DND-41 (cell line): ENCODE results near the gene SYT1.
A peak's percentile ranks its signal among the peaks of the same experiment; 100 is the strongest.

Experiments used
- ATAC-seq: fragments of 200-7000 bp; cut with Tn5 transposase; 3 replicates; pipeline ENCODE4 v1.9.1; 2021; ENCODE audit warnings: low read depth; ENCODE audit not compliant: insufficient read depth
- DNase-seq: peaks from one replicate; pipeline ENCODE4 v3.0.0-alpha.2; 2020
- H2AFZ ChIP-seq: 2 replicates; pipeline ENCODE4 v1.6.0; 2012; ENCODE audit warnings: low read depth, low read length
- H3K27ac ChIP-seq: 2 replicates; pipeline ENCODE4 v1.5.1; 2012; ENCODE audit warnings: low read length, inconsistent platforms
- H3K27me3 ChIP-seq: fragments of 200-600 bp; sonication (generic); 2 replicates; pipeline ENCODE4 v1.6.0; 2012; ENCODE audit warnings: low read length, mild to moderate bottlenecking, inconsistent platforms; ENCODE audit not compliant: insufficient read depth, poor library complexity
- H3K36me3 ChIP-seq: 2 replicates; pipeline ENCODE4 v1.5.1; 2012; ENCODE audit warnings: low read length, inconsistent platforms; ENCODE audit not compliant: insufficient read depth
- H3K4me1 ChIP-seq: 2 replicates; pipeline ENCODE4 v1.5.1; 2012; ENCODE audit warnings: mild to moderate bottlenecking, low read length; ENCODE audit not compliant: insufficient read depth
- H3K4me2 ChIP-seq: 2 replicates; pipeline ENCODE4 v1.6.0; 2012; ENCODE audit warnings: mild to moderate bottlenecking, moderate library complexity, low read length, inconsistent platforms; ENCODE audit not compliant: insufficient read depth
- H3K4me3 ChIP-seq, 2 experiments: fragments of 200-600 bp in 1 of 2; shearing (Covaris generic) in 1 of 2; 2 replicates each; pipeline ENCODE4 v1.5.1; 2012 to 2016; ENCODE audit warnings: inconsistent platforms in 2 of 2, low read length in 2 of 2, mild to moderate bottlenecking in 2 of 2, low read depth in 1 of 2, moderate library complexity in 1 of 2
- H3K79me2 ChIP-seq: 2 replicates; pipeline ENCODE4 v1.6.0; 2012; ENCODE audit warnings: low read length, inconsistent platforms; ENCODE audit not compliant: insufficient read depth
- H3K9ac ChIP-seq: 2 replicates; pipeline ENCODE4 v1.6.0; 2012; ENCODE audit warnings: low read depth, mild to moderate bottlenecking, inconsistent platforms, low read length, moderate library complexity
- H3K9me3 ChIP-seq: 2 replicates; pipeline ENCODE4 v1.5.1; 2012; ENCODE audit warnings: low read length, moderate library complexity, mild to moderate bottlenecking, inconsistent platforms; ENCODE audit not compliant: insufficient read depth, severe bottlenecking
- H4K20me1 ChIP-seq: 2 replicates; pipeline ENCODE4 v1.6.0; 2012; ENCODE audit warnings: low read length; ENCODE audit not compliant: insufficient read depth
- EZH2 ChIP-seq: IDR thresholded peaks from 3 replicates; pipeline ENCODE4 v1.6.1; 2012; ENCODE audit warnings: borderline replicate concordance, low read depth, mild to moderate bottlenecking, moderate library complexity, low read length, inconsistent platforms; ENCODE audit not compliant: severe bottlenecking
- TF ChIP-seq, protein P1 (sequence below): IDR thresholded peaks from 2 replicates; pipeline ENCODE4 v1.5.1; 2012; ENCODE audit warnings: borderline replicate concordance, low read length, moderate library complexity, mild to moderate bottlenecking; ENCODE audit not compliant: poor library complexity, severe bottlenecking; ENCODE audit errors: extremely low read depth

The SYT1 gene

GRCh38 chr12:79370021-79370420 is 505.4 kb downstream of the SYT1 start:
- no peak overlapping the region for H3K4me2 ChIP-seq
- H2AFZ ChIP-seq, result no peak overlapping the region
- H3K4me1 ChIP-seq, result no peaks in the 10 kb centered on the region
- no peak overlapping the region for H3K9ac ChIP-seq
- no peaks in the 10 kb centered on the region for H3K36me3 ChIP-seq
- no peak for ATAC-seq
- TF ChIP-seq EZH2, result no peak
- TF ChIP-seq, protein P1, sequence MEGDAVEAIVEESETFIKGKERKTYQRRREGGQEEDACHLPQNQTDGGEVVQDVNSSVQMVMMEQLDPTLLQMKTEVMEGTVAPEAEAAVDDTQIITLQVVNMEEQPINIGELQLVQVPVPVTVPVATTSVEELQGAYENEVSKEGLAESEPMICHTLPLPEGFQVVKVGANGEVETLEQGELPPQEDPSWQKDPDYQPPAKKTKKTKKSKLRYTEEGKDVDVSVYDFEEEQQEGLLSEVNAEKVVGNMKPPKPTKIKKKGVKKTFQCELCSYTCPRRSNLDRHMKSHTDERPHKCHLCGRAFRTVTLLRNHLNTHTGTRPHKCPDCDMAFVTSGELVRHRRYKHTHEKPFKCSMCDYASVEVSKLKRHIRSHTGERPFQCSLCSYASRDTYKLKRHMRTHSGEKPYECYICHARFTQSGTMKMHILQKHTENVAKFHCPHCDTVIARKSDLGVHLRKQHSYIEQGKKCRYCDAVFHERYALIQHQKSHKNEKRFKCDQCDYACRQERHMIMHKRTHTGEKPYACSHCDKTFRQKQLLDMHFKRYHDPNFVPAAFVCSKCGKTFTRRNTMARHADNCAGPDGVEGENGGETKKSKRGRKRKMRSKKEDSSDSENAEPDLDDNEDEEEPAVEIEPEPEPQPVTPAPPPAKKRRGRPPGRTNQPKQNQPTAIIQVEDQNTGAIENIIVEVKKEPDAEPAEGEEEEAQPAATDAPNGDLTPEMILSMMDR, result no peak
- H3K27me3 ChIP-seq, result no peaks in the 10 kb centered on the region
- H3K4me3 ChIP-seq, result no peak overlapping the region
- no peak overlapping the region for H3K27ac ChIP-seq
- H3K9me3 ChIP-seq, result no peaks in the 10 kb centered on the region
- no peak for DNase-seq
- no peaks in the 10 kb centered on the region for H4K20me1 ChIP-seq
- no peaks in the 10 kb centered on the region for H3K79me2 ChIP-seq

DNA sequence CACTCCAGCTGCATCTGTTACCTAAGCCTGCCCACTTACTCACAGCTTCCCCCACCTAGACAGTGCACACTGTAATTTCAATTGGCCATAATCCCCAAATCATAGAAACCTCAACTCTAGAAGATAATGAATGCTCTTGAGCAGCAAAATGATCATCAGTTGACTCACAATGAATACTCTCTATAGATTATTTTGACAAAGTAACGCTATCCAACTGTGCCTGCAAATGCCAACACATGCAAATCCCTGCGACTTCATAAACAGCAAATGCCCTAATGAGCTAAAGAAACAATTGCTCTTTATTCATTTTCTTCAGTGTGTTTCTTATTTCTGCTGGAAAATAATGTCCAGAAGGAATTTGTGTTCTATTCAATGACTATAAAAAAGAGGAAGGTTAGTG is 506.7 kb downstream of the SYT1 start:
- no peak for ATAC-seq
- TF ChIP-seq EZH2, result no peak
- TF ChIP-seq, protein P1, result no peak

GRCh38 chr12:79373896-79374499 is 509.4 kb downstream of the SYT1 start:
- Histone ChIP-seq H3K4me1 (no peaks in the 10 kb centered on the region), H3K4me2 (no peak overlapping the region), H3K36me3 (no peaks in the 10 kb centered on the region), H3K27ac (no peak overlapping the region), H2AFZ (no peak overlapping the region), H3K9ac (no peak overlapping the region), H4K20me1 (no peaks in the 10 kb centered on the region), H3K79me2 (no peaks in the 10 kb centered on the region), H3K4me3 (no peak overlapping the region), H3K9me3 (no peaks in the 10 kb centered on the region), H3K27me3 (no peaks in the 10 kb centered on the region)
- TF ChIP-seq, protein P1, result peak; percentile 75
- TF ChIP-seq EZH2, result no peak
- peak; percentile 30 for DNase-seq
- ATAC-seq, result peak; percentile 84

More for the DNA sequence above, 506.7 kb downstream of the SYT1 start:
- Histone ChIP-seq H3K9me3 (no peaks in the 10 kb centered on the region), H3K36me3 (no peaks in the 10 kb centered on the region), H3K27me3 (no peaks in the 10 kb centered on the region), H3K4me3 (no peak overlapping the region), H3K79me2 (no peaks in the 10 kb centered on the region), H3K27ac (no peak overlapping the region), H3K9ac (no peak overlapping the region), H3K4me2 (no peak overlapping the region), H3K4me1 (no peaks in the 10 kb centered on the region), H2AFZ (no peak overlapping the region), H4K20me1 (no peaks in the 10 kb centered on the region)
- no peak for DNase-seq

DNA sequence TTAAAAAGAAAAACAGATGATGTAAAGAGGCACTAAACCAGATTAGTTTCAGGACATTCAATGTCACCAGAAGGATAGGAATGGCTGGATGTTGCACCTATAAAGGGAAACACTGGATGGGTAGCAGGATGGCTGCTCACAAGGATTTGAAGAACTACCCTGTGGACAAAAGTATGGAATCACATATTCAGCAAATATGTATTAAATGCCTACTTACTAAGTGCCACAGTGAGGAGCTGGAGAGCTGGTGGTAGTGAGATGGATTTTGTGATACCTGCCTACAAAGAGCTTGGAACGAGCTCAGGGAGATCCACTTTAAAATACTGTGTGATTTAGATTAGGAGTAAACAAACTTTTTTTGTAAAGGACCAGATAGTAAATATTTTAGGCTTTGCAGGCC is 510.0 kb downstream of the SYT1 start:
- no peaks in the 10 kb centered on the region for H3K27me3 ChIP-seq
- no peaks in the 10 kb centered on the region for H3K36me3 ChIP-seq
- ATAC-seq (no peak), DNase-seq (no peak)
- no peak overlapping the region for H3K9ac ChIP-seq
- H2AFZ ChIP-seq, result no peak overlapping the region
- no peaks in the 10 kb centered on the region for H3K79me2 ChIP-seq
- no peaks in the 10 kb centered on the region for H4K20me1 ChIP-seq
- H3K4me3 ChIP-seq, result no peak overlapping the region
- TF ChIP-seq, protein P1, result no peak
- no peak for TF ChIP-seq EZH2
- H3K4me2 ChIP-seq, result no peak overlapping the region
- no peak overlapping the region for H3K27ac ChIP-seq
- H3K9me3 ChIP-seq, result no peaks in the 10 kb centered on the region
- H3K4me1 ChIP-seq, result no peaks in the 10 kb centered on the region
